ENCODE results near the gene TRIM41.

Gene TRIM41

GRCh38 chr5:181260720-181261319 is 37.7 kb downstream of the TRIM41 start, which contains the start of gene TRIM52 (continued):
- peak; percentile 66 for TF ChIP-seq YY2 (tag by site-specific recombination; IDR thresholded peaks at IDR 0.05)
- TF ChIP-seq ZNF701 (tag by site-specific recombination; IDR thresholded peaks at IDR 0.05): no peak
- TF ChIP-seq ZNF660 (tag by site-specific recombination; IDR thresholded peaks at IDR 0.05): peak; percentile 87
- TF ChIP-seq ZNF354C (tag by site-specific recombination; IDR thresholded peaks at IDR 0.05; ENCODE audit: borderline replicate concordance, low read depth): no peak
- TF ChIP-seq ZNF146 (tag by site-specific recombination; IDR thresholded peaks at IDR 0.05): peak; percentile 8; the same call in 1 of the 2 replicates
- no peak for TF ChIP-seq MYNN (tag by site-specific recombination; IDR thresholded peaks at IDR 0.05; ENCODE audit: borderline replicate concordance)
- TF ChIP-seq ZSCAN18 (tag by site-specific recombination; IDR thresholded peaks at IDR 0.05): peak; percentile 80; the same call in 1 of the 2 replicates
- TF ChIP-seq ZNF416 (tag by site-specific recombination; IDR thresholded peaks at IDR 0.05): no peak
- TF ChIP-seq ZNF239 (tag by site-specific recombination; IDR thresholded peaks at IDR 0.05): no peak
- TF ChIP-seq ELK4 (IDR thresholded peaks at IDR 0.05; ENCODE audit: borderline replicate concordance, low read depth, low read length): no peak
- TF ChIP-seq ZNF785 (tag by site-specific recombination; IDR thresholded peaks at IDR 0.05): no peak
- TF ChIP-seq ZNF544 (tag by site-specific recombination; IDR thresholded peaks at IDR 0.05): no peak
- TF ChIP-seq ZNF266 (tag by site-specific recombination; IDR thresholded peaks at IDR 0.05; ENCODE audit: low read depth): no peak
- no peak; the same call in none of the 2 replicates for TF ChIP-seq YY1 (tag by site-specific recombination; IDR thresholded peaks at IDR 0.05)
- no peak for TF ChIP-seq ZNF555 (tag by site-specific recombination; conservative IDR thresholded peaks at IDR 0.05)
- TF ChIP-seq GLI4 (tag by site-specific recombination; IDR thresholded peaks at IDR 0.05): no peak; the same call in 1 of the 2 replicates
- TF ChIP-seq, protein P1, sequence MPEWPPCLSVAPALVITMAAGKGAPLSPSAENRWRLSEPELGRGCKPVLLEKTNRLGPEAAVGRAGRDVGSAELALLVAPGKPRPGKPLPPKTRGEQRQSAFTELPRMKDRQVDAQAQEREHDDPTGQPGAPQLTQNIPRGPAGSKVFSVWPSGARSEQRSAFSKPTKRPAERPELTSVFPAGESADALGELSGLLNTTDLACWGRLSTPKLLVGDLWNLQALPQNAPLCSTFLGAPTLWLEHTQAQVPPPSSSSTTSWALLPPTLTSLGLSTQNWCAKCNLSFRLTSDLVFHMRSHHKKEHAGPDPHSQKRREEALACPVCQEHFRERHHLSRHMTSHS (tag by site-specific recombination; IDR thresholded peaks at IDR 0.05): no peak
- peak; percentile 51 for TF ChIP-seq ZNF843 (tag by site-specific recombination; IDR thresholded peaks at IDR 0.05)
- TF ChIP-seq ZNF23 (tag by site-specific recombination; IDR thresholded peaks at IDR 0.05; ENCODE audit: borderline replicate concordance): no peak
- TF ChIP-seq KLF16 (tag by site-specific recombination; IDR thresholded peaks at IDR 0.05): no peak; the same call in 1 of the 2 replicates
- TF ChIP-seq BCL11A (tag by site-specific recombination; IDR thresholded peaks at IDR 0.05; ENCODE audit: low read depth): no peak
- TF ChIP-seq ZNF175 (tag by site-specific recombination; IDR thresholded peaks at IDR 0.05): no peak
- TF ChIP-seq, protein P2, sequence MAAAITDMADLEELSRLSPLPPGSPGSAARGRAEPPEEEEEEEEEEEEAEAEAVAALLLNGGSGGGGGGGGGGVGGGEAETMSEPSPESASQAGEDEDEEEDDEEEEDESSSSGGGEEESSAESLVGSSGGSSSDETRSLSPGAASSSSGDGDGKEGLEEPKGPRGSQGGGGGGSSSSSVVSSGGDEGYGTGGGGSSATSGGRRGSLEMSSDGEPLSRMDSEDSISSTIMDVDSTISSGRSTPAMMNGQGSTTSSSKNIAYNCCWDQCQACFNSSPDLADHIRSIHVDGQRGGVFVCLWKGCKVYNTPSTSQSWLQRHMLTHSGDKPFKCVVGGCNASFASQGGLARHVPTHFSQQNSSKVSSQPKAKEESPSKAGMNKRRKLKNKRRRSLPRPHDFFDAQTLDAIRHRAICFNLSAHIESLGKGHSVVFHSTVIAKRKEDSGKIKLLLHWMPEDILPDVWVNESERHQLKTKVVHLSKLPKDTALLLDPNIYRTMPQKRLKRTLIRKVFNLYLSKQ (tag by site-specific recombination; IDR thresholded peaks at IDR 0.05; ENCODE audit: borderline replicate concordance): no peak
- TF ChIP-seq, protein P3, sequence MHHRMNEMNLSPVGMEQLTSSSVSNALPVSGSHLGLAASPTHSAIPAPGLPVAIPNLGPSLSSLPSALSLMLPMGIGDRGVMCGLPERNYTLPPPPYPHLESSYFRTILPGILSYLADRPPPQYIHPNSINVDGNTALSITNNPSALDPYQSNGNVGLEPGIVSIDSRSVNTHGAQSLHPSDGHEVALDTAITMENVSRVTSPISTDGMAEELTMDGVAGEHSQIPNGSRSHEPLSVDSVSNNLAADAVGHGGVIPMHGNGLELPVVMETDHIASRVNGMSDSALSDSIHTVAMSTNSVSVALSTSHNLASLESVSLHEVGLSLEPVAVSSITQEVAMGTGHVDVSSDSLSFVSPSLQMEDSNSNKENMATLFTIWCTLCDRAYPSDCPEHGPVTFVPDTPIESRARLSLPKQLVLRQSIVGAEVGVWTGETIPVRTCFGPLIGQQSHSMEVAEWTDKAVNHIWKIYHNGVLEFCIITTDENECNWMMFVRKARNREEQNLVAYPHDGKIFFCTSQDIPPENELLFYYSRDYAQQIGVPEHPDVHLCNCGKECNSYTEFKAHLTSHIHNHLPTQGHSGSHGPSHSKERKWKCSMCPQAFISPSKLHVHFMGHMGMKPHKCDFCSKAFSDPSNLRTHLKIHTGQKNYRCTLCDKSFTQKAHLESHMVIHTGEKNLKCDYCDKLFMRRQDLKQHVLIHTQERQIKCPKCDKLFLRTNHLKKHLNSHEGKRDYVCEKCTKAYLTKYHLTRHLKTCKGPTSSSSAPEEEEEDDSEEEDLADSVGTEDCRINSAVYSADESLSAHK (tag by site-specific recombination; IDR thresholded peaks at IDR 0.05): 0 out of 2 replicates have a peak, but pooled peaks have one; percentile 34
- no peak for TF ChIP-seq SCRT2 (tag by site-specific recombination; IDR thresholded peaks at IDR 0.05)
- TF ChIP-seq ZNF561 (tag by site-specific recombination; IDR thresholded peaks at IDR 0.05; ENCODE audit: borderline replicate concordance): peak; percentile 92
- TF ChIP-seq ZFP37 (tag by site-specific recombination; IDR thresholded peaks at IDR 0.05): peak; percentile 84; the same call in 1 of the 2 replicates
- no peak for TF ChIP-seq ZNF184 (tag by site-specific recombination; IDR thresholded peaks at IDR 0.05)
- TF ChIP-seq ZNF341 (tag by site-specific recombination; IDR thresholded peaks at IDR 0.05; ENCODE audit: low read depth): no peak; the same call in 1 of the 2 replicates
- no peak for TF ChIP-seq HOXA7 (CRISPR knock-in tag; IDR thresholded peaks at IDR 0.05; ENCODE audit: borderline replicate concordance)
- TF ChIP-seq ZNF777 (tag by site-specific recombination; IDR thresholded peaks at IDR 0.05; ENCODE audit: borderline replicate concordance): no peak
- TF ChIP-seq ZBTB26 (tag by site-specific recombination; optimal IDR thresholded peaks at IDR 0.05): peak; percentile 95
